ENCODE results near the gene SMOC2. TPM values are rescaled to one million over a fixed set of nuclear protein-coding genes. Genes with fewer than 3 reads are reported as not detected.

SMOC2 gene
- total and polyA plus RNA-seq, 2 experiments from 2014 or later = 1.9 to 3.2 TPM

DNA sequence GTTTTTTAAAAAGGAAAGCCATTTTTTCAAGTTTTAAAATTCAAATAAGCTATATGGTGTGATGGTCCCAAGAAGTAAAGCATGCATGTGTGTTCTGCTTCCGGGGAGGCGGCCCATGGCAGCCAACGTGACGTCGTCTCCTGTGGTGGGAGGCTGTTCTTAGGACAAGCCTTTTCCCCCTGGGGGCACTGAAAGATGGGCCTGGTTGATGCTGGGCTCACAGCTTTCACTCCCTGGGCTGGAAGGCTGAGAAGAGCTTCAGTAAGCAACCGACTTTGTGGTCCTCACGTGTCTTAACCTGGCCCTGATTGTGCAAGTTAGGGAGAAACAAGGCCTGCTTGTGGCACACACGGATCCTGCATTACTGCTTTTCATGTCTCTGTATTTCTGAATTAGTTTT is 84.1 kb downstream of the SMOC2 start:
- H3K27ac ChIP-seq = no peak overlapping the region
- H3K9me3 ChIP-seq (ENCODE audit: low read depth) = no peaks in the 10 kb centered on the region
- DNase-seq (ENCODE audit: low read depth in 1 of 2, low spot score in 1 of 2) = no peak
- no peaks in the 10 kb centered on the region for H3K36me3 ChIP-seq
- TF ChIP-seq, protein P1, sequence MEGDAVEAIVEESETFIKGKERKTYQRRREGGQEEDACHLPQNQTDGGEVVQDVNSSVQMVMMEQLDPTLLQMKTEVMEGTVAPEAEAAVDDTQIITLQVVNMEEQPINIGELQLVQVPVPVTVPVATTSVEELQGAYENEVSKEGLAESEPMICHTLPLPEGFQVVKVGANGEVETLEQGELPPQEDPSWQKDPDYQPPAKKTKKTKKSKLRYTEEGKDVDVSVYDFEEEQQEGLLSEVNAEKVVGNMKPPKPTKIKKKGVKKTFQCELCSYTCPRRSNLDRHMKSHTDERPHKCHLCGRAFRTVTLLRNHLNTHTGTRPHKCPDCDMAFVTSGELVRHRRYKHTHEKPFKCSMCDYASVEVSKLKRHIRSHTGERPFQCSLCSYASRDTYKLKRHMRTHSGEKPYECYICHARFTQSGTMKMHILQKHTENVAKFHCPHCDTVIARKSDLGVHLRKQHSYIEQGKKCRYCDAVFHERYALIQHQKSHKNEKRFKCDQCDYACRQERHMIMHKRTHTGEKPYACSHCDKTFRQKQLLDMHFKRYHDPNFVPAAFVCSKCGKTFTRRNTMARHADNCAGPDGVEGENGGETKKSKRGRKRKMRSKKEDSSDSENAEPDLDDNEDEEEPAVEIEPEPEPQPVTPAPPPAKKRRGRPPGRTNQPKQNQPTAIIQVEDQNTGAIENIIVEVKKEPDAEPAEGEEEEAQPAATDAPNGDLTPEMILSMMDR (IDR thresholded peaks at IDR 0.05; ENCODE audit: low read depth, low read length) = no peak
- H3K4me3 ChIP-seq = no peak overlapping the region
- no peaks in the 10 kb centered on the region for H3K4me1 ChIP-seq (ENCODE audit: low read depth)
- H3K27me3 ChIP-seq = peaks cover 3% of the 10 kb centered on the region

DNA sequence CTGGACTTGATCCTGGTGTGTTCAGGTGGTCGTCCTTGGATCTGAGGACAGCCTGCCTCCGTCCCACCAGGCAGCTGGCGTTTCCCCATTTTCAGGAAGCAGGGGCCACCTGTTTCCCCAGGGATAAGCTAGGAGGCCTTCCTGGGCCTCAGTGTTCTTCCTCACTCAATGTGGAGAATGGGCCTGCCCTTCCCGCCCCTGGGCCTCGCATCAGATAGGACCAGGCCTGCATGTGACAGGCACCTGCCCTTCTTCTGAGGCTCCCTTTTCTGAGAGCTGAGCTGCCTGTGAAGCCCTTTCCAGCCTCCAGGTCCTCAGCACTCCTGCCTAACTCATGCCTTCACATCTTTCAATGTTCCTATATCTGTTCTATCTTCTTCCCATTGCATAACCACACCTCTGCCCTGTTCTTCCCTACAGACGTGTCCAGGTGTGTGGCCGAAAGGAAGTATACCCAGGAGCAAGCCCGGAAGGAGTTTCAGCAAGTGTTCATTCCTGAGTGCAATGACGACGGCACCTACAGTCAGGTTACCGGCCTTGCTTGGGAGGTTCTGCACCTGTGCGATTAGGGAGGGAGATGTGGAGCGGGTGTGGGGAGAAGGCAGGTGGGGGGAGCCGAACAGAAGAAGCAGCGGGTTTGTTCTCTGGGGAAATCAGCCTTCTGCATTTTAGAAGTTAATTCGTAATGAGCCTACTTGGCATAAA is 85.1 kb downstream of the SMOC2 start:
- no peak for DNase-seq (ENCODE audit: low read depth in 1 of 2, low spot score in 1 of 2)
- H3K9me3 ChIP-seq (ENCODE audit: low read depth) = no peaks in the 10 kb centered on the region
- H3K27ac ChIP-seq = no peak overlapping the region
- H3K36me3 ChIP-seq = no peaks in the 10 kb centered on the region
- TF ChIP-seq, protein P1 (IDR thresholded peaks at IDR 0.05; ENCODE audit: low read depth, low read length) = no peak
- H3K4me3 ChIP-seq = no peak overlapping the region
- H3K4me1 ChIP-seq (ENCODE audit: low read depth) = no peaks in the 10 kb centered on the region
- peaks cover 3% of the 10 kb centered on the region for H3K27me3 ChIP-seq

DNA sequence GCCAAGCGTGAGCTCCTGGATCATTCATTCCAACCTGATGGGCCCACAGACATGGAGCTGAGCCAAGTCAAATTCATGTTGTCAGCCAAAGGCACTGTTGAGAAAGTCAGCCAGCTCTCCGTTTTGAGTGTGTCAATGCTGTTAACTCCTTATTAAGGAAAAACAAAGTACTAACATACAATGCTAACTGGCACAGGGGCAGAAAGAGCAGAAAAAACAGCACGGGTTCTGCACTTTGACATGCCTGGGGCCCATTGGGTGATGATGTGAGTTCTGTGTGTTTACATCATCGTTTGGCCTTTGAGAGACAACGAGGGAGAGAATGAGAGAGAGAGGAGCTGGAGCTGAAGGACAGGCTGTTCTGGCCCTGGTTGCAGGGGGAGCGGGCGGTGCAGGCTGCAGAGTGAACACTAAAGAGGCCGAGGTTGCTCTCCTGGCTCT is 85.9 kb downstream of the SMOC2 start:
- TF ChIP-seq, protein P1 (IDR thresholded peaks at IDR 0.05; ENCODE audit: low read depth, low read length) = no peak
- Histone ChIP-seq H3K27ac (no peak overlapping the region), H3K9me3 (ENCODE audit: low read depth) (no peaks in the 10 kb centered on the region), H3K4me1 (ENCODE audit: low read depth) (no peaks in the 10 kb centered on the region), H3K27me3 (peaks cover 3% of the 10 kb centered on the region), H3K36me3 (no peaks in the 10 kb centered on the region), H3K4me3 (no peak overlapping the region)
- DNase-seq (ENCODE audit: low read depth in 1 of 2, low spot score in 1 of 2) = peak in 1 of 2 donors; percentile 75

DNA sequence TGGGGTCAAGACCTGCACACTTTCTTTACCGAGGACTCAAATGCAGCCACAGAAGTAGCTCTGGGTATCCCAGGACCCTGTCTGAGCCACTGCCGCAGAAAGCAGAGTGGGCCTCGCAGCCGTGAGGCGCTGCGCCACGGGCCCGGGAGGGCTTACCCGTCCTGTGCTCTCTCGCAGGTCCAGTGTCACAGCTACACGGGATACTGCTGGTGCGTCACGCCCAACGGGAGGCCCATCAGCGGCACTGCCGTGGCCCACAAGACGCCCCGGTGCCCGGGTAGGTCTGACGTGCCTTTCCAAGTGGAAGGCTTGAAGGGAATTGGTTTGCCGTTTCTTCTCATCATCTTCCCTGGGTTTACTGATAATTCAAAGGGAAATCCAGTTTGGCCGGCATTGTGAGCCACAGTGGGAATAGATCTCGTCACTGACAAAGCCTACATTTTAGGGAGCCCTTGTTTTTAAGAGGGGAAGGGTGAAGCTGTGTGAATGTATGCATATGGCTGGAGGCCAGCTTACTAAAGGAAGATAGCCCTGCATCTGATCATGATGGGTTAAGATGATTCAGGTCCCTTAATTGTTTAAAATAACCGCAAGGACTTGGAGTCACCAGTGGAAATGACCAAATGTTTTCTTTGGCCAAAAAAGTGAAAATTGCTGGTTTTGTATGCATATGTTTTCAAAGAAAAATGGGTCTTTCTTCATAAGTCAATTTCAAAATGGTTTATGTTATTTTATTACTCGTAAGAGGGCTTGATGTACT is 86.6 kb downstream of the SMOC2 start:
- TF ChIP-seq, protein P1 (IDR thresholded peaks at IDR 0.05; ENCODE audit: low read depth, low read length) = no peak
- no peaks in the 10 kb centered on the region for H3K9me3 ChIP-seq (ENCODE audit: low read depth)
- H3K4me3 ChIP-seq = no peak overlapping the region
- no peak overlapping the region for H3K27ac ChIP-seq
- H3K4me1 ChIP-seq (ENCODE audit: low read depth) = no peaks in the 10 kb centered on the region
- DNase-seq (ENCODE audit: low read depth in 1 of 2, low spot score in 1 of 2) = peak in 1 of 2 donors; percentile 80
- peaks cover 3% of the 10 kb centered on the region for H3K27me3 ChIP-seq
- H3K36me3 ChIP-seq = no peaks in the 10 kb centered on the region

DNA sequence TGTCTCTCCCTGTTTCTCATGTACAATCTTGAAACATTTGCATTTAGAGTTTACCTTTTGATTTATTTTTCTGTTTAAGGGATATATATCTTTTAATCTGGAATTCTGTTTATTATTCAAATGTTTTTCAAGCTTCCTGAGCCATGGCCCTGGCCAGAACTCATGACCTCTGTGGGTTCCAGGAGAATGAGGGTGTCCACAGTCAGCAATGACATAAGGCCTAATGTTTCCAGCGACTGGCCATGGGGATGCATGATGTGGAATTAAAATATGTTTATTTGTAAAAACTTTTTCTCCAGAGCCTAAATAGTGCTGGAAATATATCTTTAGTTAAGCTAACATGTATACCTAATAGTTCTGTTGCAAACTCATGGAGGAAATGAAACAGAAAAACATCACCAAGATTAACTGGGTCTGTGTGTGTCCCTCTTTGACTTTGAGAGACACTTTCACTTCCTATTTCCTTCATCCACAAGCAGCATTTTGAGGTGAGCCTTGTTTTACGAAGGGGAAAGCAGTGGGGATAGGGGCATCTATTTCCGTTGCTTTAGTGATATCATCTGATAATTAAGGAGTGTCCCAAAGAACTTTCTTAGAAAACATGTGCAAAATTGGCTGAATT is 87.6 kb downstream of the SMOC2 start:
- Histone ChIP-seq H3K4me3 (no peak overlapping the region), H3K27ac (no peak overlapping the region), H3K4me1 (ENCODE audit: low read depth) (no peaks in the 10 kb centered on the region), H3K36me3 (no peaks in the 10 kb centered on the region), H3K9me3 (ENCODE audit: low read depth) (no peaks in the 10 kb centered on the region), H3K27me3 (peaks cover 3% of the 10 kb centered on the region)
- TF ChIP-seq, protein P1 (IDR thresholded peaks at IDR 0.05; ENCODE audit: low read depth, low read length) = no peak
- DNase-seq (ENCODE audit: low read depth in 1 of 2, low spot score in 1 of 2) = peak in 1 of 2 donors; percentile 32

All from cardiac muscle cell (in vitro differentiated cells and primary cell).